Neural crest cell (in vitro differentiated cells): ENCODE data around the gene COX7A1. TPM values are rescaled to one million over a fixed set of nuclear protein-coding genes. Genes with fewer than 3 reads are reported as not detected.
A peak's percentile ranks its signal among the peaks of the same experiment; 100 is the strongest.

ENCODE experiments used
- DNase-seq: peaks from one replicate; pipeline ENCODE4 v3.0.0; 2021; ENCODE audit warnings: low read depth, mixed read lengths, low spot score
- H3K27ac Mint-ChIP-seq: one replicate; pipeline ENCODE4 v1.8.0; 2021; ENCODE audit warnings: mild to moderate bottlenecking, mixed read lengths; ENCODE audit not compliant: unreplicated experiment
- H3K27me3 Mint-ChIP-seq: 2 replicates; pipeline ENCODE4 v1.8.0; 2021; ENCODE audit warnings: low read depth, mild to moderate bottlenecking, mixed read lengths
- H3K36me3 Mint-ChIP-seq: 2 replicates; pipeline ENCODE4 v1.8.0; 2021; ENCODE audit warnings: low read depth, mild to moderate bottlenecking, mixed read lengths
- H3K4me1 Mint-ChIP-seq: 2 replicates; pipeline ENCODE4 v1.8.0; 2021; ENCODE audit warnings: mixed read lengths
- H3K4me3 Mint-ChIP-seq: one replicate; pipeline ENCODE4 v1.8.0; 2021; ENCODE audit warnings: mild to moderate bottlenecking, mixed read lengths
- H3K9me3 Mint-ChIP-seq: 2 replicates; pipeline ENCODE4 v1.8.0; 2021; ENCODE audit warnings: mixed read lengths
- CTCF ChIP-seq: fragments of 200-600 bp; sonication (generic); conservative IDR thresholded peaks from 2 replicates; pipeline ENCODE4 v1.5.0; 2021; ENCODE audit warnings: antibody characterized with exemption, mild to moderate bottlenecking
- total RNA-seq: library from RNA; stranded (reverse); gene quantifications from 2 replicates; pipeline ENCODE4 v1.2.1, GENCODE V29; 2021

COX7A1 gene
- total RNA-seq, 1 donor from 2014 or later, result not detected

- Mint-ChIP-seq H3K36me3 (peaks cover 11% of the 10 kb centered on the region), H3K4me1 (no peaks in the 10 kb centered on the region), H3K9me3 (no peaks in the 10 kb centered on the region), H3K27ac (peak overlapping the region; percentile 57), H3K4me3 (peak overlapping the region; percentile 61), H3K27me3 (no peaks in the 10 kb centered on the region)
- TF ChIP-seq CTCF, result no peak
- no peak for DNase-seq
Measured at GRCh38 chr19:36149673-36150406, 2.4 kb downstream of the COX7A1 start.

- no peak for DNase-seq
- TF ChIP-seq CTCF, result no peak
- peaks cover 4% of the 10 kb centered on the region for H3K9me3 Mint-ChIP-seq
- H3K27ac Mint-ChIP-seq, result no peak overlapping the region
- H3K4me3 Mint-ChIP-seq, result no peak overlapping the region
- H3K36me3 Mint-ChIP-seq, result peaks cover 24% of the 10 kb centered on the region
- H3K4me1 Mint-ChIP-seq, result peaks cover 9% of the 10 kb centered on the region
- H3K27me3 Mint-ChIP-seq, result no peaks in the 10 kb centered on the region
Measured at GRCh38 chr19:36144624-36145023, 7.6 kb downstream of the COX7A1 start.

GRCh38 chr19:36142496-36142895 is 9.8 kb downstream of the COX7A1 start:
- Mint-ChIP-seq H3K27me3 (no peaks in the 10 kb centered on the region), H3K9me3 (peaks cover 4% of the 10 kb centered on the region), H3K36me3 (peaks cover 24% of the 10 kb centered on the region), H3K4me1 (peaks cover 9% of the 10 kb centered on the region), H3K4me3 (peak overlapping the region; percentile 77), H3K27ac (no peak overlapping the region)
- no peak for DNase-seq
- no peak for TF ChIP-seq CTCF

- no peak for DNase-seq
- peak overlapping the region; percentile 98 for H3K4me3 Mint-ChIP-seq
Measured at GRCh38 chr19:36142046-36142445, 10.2 kb downstream of the COX7A1 start.

More at GRCh38 chr19:36142046-36142445, 10.2 kb downstream of the COX7A1 start:
- Mint-ChIP-seq H3K36me3 (peaks cover 21% of the 10 kb centered on the region), H3K27ac (no peak overlapping the region), H3K9me3 (peaks cover 4% of the 10 kb centered on the region), H3K27me3 (no peaks in the 10 kb centered on the region), H3K4me1 (peaks cover 9% of the 10 kb centered on the region)
- TF ChIP-seq CTCF, result no peak
